Astrocyte (in vitro differentiated cells and primary cell): Measurements from ENCODE around the gene FHIT. TPM values are rescaled to one million over a fixed set of nuclear protein-coding genes. Genes with fewer than 3 reads are reported as not detected.

ENCODE experiments used
- DNase-seq: peaks from one replicate; pipeline ENCODE4 v3.0.0-alpha.2; 2010; ENCODE audit warnings: low read depth
- FAIRE-seq: peaks from 2 replicates; lab custom pipeline; 2011; peaks lifted over from hg19 to GRCh38; lab: Jason Lieb, UNC
- H2AFZ ChIP-seq: 2 replicates; pipeline ENCODE4 v1.6.0; 2012; ENCODE audit warnings: low read depth, low read length, inconsistent platforms
- H3K27ac ChIP-seq: 2 replicates; pipeline ENCODE4 v1.5.1; 2011; ENCODE audit warnings: low read depth, low read length, inconsistent platforms
- H3K27me3 ChIP-seq: 2 replicates; pipeline ENCODE4 v1.6.0; 2011; ENCODE audit warnings: low read length, inconsistent platforms; ENCODE audit not compliant: insufficient read depth
- H3K36me3 ChIP-seq: 2 replicates; pipeline ENCODE4 v1.5.1; 2011; ENCODE audit warnings: low read length, inconsistent platforms; ENCODE audit not compliant: insufficient read depth
- H3K4me1 ChIP-seq: 2 replicates; pipeline ENCODE4 v1.5.1; 2011; ENCODE audit warnings: low read length, inconsistent platforms; ENCODE audit not compliant: insufficient read depth
- H3K4me2 ChIP-seq: 2 replicates; pipeline ENCODE4 v1.6.0; 2012; ENCODE audit warnings: low read length, inconsistent platforms
- H3K4me3 ChIP-seq: 2 replicates; pipeline ENCODE4 v1.5.1; 2011; ENCODE audit warnings: low read depth, mild to moderate bottlenecking, low read length, inconsistent platforms; ENCODE audit not compliant: insufficient read depth
- H3K79me2 ChIP-seq: 2 replicates; pipeline ENCODE4 v1.6.0; 2012; ENCODE audit warnings: mild to moderate bottlenecking, low read length, inconsistent platforms; ENCODE audit not compliant: insufficient read depth
- H3K9ac ChIP-seq: 2 replicates; pipeline ENCODE4 v1.6.0; 2012; ENCODE audit warnings: mild to moderate bottlenecking, low read length, inconsistent platforms
- H3K9me3 ChIP-seq: 2 replicates; pipeline ENCODE4 v1.5.1; 2012; ENCODE audit warnings: low read depth, mild to moderate bottlenecking, low read length, inconsistent platforms; ENCODE audit not compliant: insufficient read depth
- H4K20me1 ChIP-seq: 2 replicates; pipeline ENCODE4 v1.6.0; 2012; ENCODE audit warnings: low read length, inconsistent platforms; ENCODE audit not compliant: insufficient read depth
- H3K27ac Mint-ChIP-seq: one replicate; pipeline ENCODE4 v1.8.0; 2021; ENCODE audit warnings: mild to moderate bottlenecking, mixed read lengths; ENCODE audit not compliant: unreplicated experiment
- H3K27me3 Mint-ChIP-seq: one replicate; pipeline ENCODE4 v1.8.0; 2021; ENCODE audit warnings: low read depth, mixed read lengths; ENCODE audit not compliant: unreplicated experiment
- H3K36me3 Mint-ChIP-seq: one replicate; pipeline ENCODE4 v1.8.0; 2021; ENCODE audit warnings: low read depth, mixed read lengths; ENCODE audit not compliant: unreplicated experiment
- H3K4me1 Mint-ChIP-seq: one replicate; pipeline ENCODE4 v1.8.0; 2021; ENCODE audit warnings: low read depth, mixed read lengths; ENCODE audit not compliant: unreplicated experiment
- H3K4me3 Mint-ChIP-seq: one replicate; pipeline ENCODE4 v1.8.0; 2021; ENCODE audit warnings: mild to moderate bottlenecking, moderate library complexity, mixed read lengths; ENCODE audit not compliant: unreplicated experiment
- H3K9me3 Mint-ChIP-seq: one replicate; pipeline ENCODE4 v1.8.0; 2021; ENCODE audit warnings: mild to moderate bottlenecking, mixed read lengths; ENCODE audit not compliant: unreplicated experiment
- CTCF ChIP-seq: IDR thresholded peaks from 2 replicates; pipeline ENCODE4 v1.5.1; 2011; ENCODE audit warnings: low read depth, mild to moderate bottlenecking, inconsistent platforms, low read length, moderate library complexity; ENCODE audit not compliant: insufficient read depth
- EZH2 ChIP-seq: IDR thresholded peaks from 2 replicates; pipeline ENCODE4 v1.6.1; 2012; ENCODE audit warnings: mild to moderate bottlenecking, low read length, inconsistent platforms; ENCODE audit not compliant: insufficient read depth
- total RNA-seq: library from RNA; stranded (reverse); gene quantifications from 2 replicates; pipeline ENCODE4 v1.2.1, GENCODE V29; 2021

The FHIT gene
- total RNA-seq, 1 donor from 2014 or later: 6.7 TPM

GRCh38 chr3:59882746-59883145 lies 1368.5 kb downstream of the FHIT start:
- Mint-ChIP-seq H3K9me3 (no peaks in the 10 kb centered on the region), H3K27ac (no peak overlapping the region), H3K4me3 (no peak overlapping the region), H3K4me1 (peaks cover 23% of the 10 kb centered on the region), H3K27me3 (peaks cover 5% of the 10 kb centered on the region), H3K36me3 (no peaks in the 10 kb centered on the region)
- no peaks in the 10 kb centered on the region for H3K9me3 ChIP-seq
- no peak overlapping the region for H3K9ac ChIP-seq
- no peaks in the 10 kb centered on the region for H3K36me3 ChIP-seq
- no peak overlapping the region for H2AFZ ChIP-seq
- no peak for TF ChIP-seq EZH2
- TF ChIP-seq CTCF: no peak
- DNase-seq (no peak), FAIRE-seq (no peak)
- peaks cover 6% of the 10 kb centered on the region for H3K4me1 ChIP-seq
- no peak overlapping the region for H3K4me3 ChIP-seq
- H3K79me2 ChIP-seq: no peaks in the 10 kb centered on the region
- H3K4me2 ChIP-seq: no peak overlapping the region
- H4K20me1 ChIP-seq: no peaks in the 10 kb centered on the region
- peaks cover 2% of the 10 kb centered on the region for H3K27me3 ChIP-seq
- H3K27ac ChIP-seq: no peak overlapping the region

- Mint-ChIP-seq H3K36me3 (no peaks in the 10 kb centered on the region), H3K4me1 (peaks cover 8% of the 10 kb centered on the region), H3K9me3 (no peaks in the 10 kb centered on the region), H3K27me3 (peaks cover 5% of the 10 kb centered on the region), H3K4me3 (no peak overlapping the region), H3K27ac (no peak overlapping the region)
- Histone ChIP-seq H3K27me3 (peaks cover 2% of the 10 kb centered on the region), H3K4me3 (no peak overlapping the region), H3K79me2 (no peaks in the 10 kb centered on the region), H3K4me2 (no peak overlapping the region), H3K9me3 (no peaks in the 10 kb centered on the region), H3K9ac (no peak overlapping the region), H2AFZ (no peak overlapping the region), H4K20me1 (no peaks in the 10 kb centered on the region), H3K36me3 (no peaks in the 10 kb centered on the region), H3K27ac (no peak overlapping the region), H3K4me1 (peaks cover 6% of the 10 kb centered on the region)
- no peak for DNase-seq
- TF ChIP-seq EZH2: no peak
- TF ChIP-seq CTCF: no peak
- no peak for FAIRE-seq
Measured at GRCh38 chr3:59880717-59881116, 1370.5 kb downstream of the FHIT start.

- H3K9me3 ChIP-seq: no peaks in the 10 kb centered on the region
- no peak overlapping the region for H3K27ac ChIP-seq
- Mint-ChIP-seq H3K4me3 (no peak overlapping the region), H3K27me3 (peaks cover 7% of the 10 kb centered on the region), H3K4me1 (peaks cover 3% of the 10 kb centered on the region), H3K27ac (no peak overlapping the region), H3K36me3 (no peaks in the 10 kb centered on the region), H3K9me3 (no peaks in the 10 kb centered on the region)
- no peak overlapping the region for H3K4me2 ChIP-seq
- DNase-seq: no peak
- FAIRE-seq: no peak
- peaks cover 2% of the 10 kb centered on the region for H3K27me3 ChIP-seq
- no peak overlapping the region for H3K9ac ChIP-seq
- H3K4me3 ChIP-seq: no peak overlapping the region
- H3K4me1 ChIP-seq: peaks cover 6% of the 10 kb centered on the region
- no peaks in the 10 kb centered on the region for H3K36me3 ChIP-seq
- no peaks in the 10 kb centered on the region for H4K20me1 ChIP-seq
- H3K79me2 ChIP-seq: no peaks in the 10 kb centered on the region
- TF ChIP-seq EZH2 (no peak), CTCF (no peak)
- H2AFZ ChIP-seq: no peak overlapping the region
Measured at GRCh38 chr3:59879031-59879581, 1372.1 kb downstream of the FHIT start.
